Activated naive CD4-positive, alpha-beta T cell treated with anti-CD3 and anti-CD28 coated beads, Interleukin-2, amount 50 U/mL, for 72 hours (primary cell): ENCODE results near the gene N4BP2. TPM values are rescaled to one million over a fixed set of nuclear protein-coding genes. Genes with fewer than 3 reads are reported as not detected.
"Not testable (repeated sequence)": the region's sequence is repeated elsewhere in the genome, so short reads cannot be mapped to it uniquely, and the experiment has no call there.

Experiments
- ATAC-seq, 2 donors: fragments of 150-1000 bp; cut with Tn5 transposase; 2 replicates each; pipeline ENCODE4 v1.10.0; 2021; ENCODE audit warnings: mild to moderate bottlenecking in 2 of 2, moderate library complexity in 2 of 2
- DNase-seq, 2 donors: peaks; one replicate each; pipeline ENCODE4 v3.0.0; 2021 to 2022; ENCODE audit warnings: low spot score in 2 of 2
- H3K27ac Mint-ChIP-seq, 2 donors: one replicate each; pipeline ENCODE4 v1.8.0; 2022; ENCODE audit warnings: mild to moderate bottlenecking in 2 of 2, mixed read lengths in 2 of 2
- H3K36me3 Mint-ChIP-seq, 2 donors: one replicate each; pipeline ENCODE4 v1.8.0; 2022; ENCODE audit warnings: mixed read lengths in 2 of 2
- H3K9me3 Mint-ChIP-seq, 2 donors: one replicate each; pipeline ENCODE4 v1.8.0; 2022; ENCODE audit warnings: mixed read lengths in 2 of 2
- total RNA-seq, 2 donors: library from RNA; stranded (reverse); gene quantifications; one replicate each; pipeline ENCODE4 v1.2.3, GENCODE V29; 2022

Gene N4BP2
- total RNA-seq = 10 to 100 TPM; 16.1 to 18.6 TPM

DNA sequence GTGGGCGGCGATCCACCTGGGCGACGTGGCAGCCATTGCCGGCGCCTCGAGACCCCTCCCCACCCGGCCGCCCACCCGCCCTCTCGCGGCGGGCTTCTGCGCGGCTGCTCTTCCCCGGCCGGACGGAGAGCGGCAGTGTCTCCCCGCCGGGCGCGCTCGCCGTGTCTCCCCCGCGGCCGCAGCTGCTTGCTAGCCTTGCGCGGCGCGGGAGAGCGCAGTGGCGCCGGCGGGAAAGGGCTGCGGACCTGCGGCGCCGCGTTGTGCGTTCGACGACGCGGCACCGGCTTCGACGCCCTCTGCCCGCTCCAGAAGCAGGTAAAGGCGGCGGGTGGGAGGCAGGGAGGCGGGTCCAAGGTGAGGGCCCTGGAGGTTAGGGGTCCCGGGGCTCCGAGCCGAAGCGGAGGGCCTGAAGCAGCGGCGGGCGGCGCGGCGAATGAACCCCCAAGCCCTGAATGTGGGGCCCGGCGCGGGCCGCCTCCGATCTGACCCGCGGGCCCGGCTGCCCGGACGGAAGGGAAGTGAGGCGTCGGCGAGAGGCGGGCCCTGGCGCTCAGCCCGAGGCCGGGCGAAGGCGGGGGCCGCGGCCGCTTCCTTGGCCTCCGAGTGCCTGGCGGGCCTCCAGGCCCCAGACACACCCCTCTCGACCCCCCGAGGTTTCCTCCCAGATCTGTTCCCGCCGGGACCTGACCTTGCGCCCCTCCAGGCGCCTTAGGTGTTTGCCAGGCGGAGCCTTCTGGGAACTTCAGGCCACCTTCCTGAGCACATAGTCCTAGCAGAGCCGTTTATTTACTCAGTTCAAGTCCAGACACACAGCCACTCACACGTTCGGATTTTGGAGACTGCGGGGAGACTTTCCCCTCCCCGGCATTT is at the start of gene N4BP2:
TSS of gene N4BP2 (plus strand) at position 135 of the 870 bp plus-strand sequence. CDS start 40,491 bp downstream, outside the sequence.
- DNase-seq = peak; percentile 76 to 79
- Mint-ChIP-seq H3K36me3 (peaks cover 6 to 14% of the 10 kb centered on the region in 2 donors), H3K9me3 (no peaks in the 10 kb centered on the region), H3K27ac (peak within 1 kb of the TSS; percentile 95 to 99)
- peak; percentile 55 to 62 for ATAC-seq

DNA sequence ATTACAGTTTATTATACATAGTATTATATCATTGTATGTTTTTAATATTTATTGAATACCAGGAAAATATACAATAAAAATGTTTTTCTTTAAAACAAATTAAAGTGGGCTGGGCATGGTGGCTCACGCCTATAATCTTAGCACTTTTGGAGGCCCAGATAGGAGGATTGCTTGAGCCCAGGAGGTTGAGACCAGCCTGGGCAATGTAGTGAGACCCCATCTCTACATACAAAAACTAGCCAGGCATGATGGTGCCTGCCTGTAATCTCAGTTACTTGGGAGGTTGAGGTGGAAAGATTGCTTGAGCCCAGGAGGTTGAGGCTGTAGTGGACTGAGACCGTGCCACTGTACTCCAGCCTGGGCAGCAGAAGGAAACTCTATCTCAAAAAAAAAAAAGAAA is 40.6 kb upstream of the N4BP2 start:
- DNase-seq = no peak
- Mint-ChIP-seq H3K9me3 (peaks cover 0 to 4% of the 10 kb centered on the region in 2 donors), H3K36me3 (no peaks in the 10 kb centered on the region), H3K27ac (no peak overlapping the region)
- no peak for ATAC-seq

DNA sequence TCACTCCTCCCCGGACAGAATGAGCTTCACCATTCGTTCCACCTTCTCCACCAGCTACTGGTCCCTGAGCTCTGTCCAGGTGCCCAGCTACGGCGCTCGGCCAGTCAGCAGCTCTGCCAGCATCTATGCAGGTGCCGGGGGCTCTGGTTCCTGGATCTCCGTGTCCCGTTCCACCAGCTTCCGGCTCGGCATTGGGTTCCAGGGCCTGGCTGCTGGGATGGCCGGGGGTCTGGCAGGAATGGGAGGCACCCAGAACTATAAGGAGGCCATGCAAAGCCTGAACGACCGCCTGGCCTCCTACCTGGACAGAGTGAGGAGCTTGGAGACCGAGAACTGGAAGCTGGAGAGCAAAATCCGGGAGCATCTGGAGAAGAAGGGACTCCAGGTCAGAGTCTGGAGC is 36.4 kb upstream of the N4BP2 start:
- H3K36me3 Mint-ChIP-seq = no peaks in the 10 kb centered on the region
- peaks cover 0 to 4% of the 10 kb centered on the region in 2 donors for H3K9me3 Mint-ChIP-seq
- H3K27ac Mint-ChIP-seq = no peak overlapping the region
- DNase-seq (no peak), ATAC-seq (no peak)

DNA sequence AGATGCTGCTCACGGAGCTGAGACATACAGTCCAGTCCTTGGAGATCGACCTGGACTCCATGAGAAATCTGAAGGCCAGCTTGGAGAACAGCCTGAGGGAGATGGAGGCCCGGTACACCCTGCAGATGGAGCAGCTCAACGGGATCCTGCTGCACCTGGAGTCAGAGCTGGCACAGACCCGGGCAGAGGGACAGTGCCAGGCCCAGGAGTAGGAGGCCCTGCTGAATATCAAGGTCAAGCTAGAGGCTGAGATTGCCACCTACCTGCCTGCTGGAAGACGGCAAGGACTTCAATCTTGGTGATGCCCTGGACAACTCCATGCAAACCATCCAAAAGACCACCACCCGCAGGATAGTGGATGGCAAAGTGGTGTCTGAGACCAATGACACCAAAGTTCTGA is 35.5 kb upstream of the N4BP2 start:
- H3K27ac Mint-ChIP-seq, DNase-seq, H3K36me3 Mint-ChIP-seq, ATAC-seq, H3K9me3 Mint-ChIP-seq: not testable (repeated sequence)

DNA sequence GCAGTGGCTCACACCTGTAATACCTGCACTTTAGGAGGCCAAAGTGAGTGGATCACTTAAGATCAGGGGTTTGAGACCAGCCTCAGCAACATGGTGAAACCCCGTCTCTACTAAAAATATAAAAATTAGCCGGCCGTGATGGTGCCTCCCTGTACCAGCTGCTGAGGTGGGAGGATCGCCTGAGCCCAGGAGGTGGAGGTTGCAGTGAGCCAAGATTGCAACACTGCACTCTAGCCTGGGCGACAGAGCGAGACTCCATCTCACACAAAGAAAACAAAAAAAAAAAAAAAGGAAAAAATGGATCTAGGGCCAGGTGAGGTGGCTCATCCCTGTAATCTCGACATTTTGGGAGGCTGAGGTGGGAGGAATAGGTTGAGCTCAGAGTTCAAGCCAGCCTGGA is 32.6 kb upstream of the N4BP2 start:
- not testable (repeated sequence) for H3K9me3 Mint-ChIP-seq, H3K27ac Mint-ChIP-seq, DNase-seq, ATAC-seq, H3K36me3 Mint-ChIP-seq

DNA sequence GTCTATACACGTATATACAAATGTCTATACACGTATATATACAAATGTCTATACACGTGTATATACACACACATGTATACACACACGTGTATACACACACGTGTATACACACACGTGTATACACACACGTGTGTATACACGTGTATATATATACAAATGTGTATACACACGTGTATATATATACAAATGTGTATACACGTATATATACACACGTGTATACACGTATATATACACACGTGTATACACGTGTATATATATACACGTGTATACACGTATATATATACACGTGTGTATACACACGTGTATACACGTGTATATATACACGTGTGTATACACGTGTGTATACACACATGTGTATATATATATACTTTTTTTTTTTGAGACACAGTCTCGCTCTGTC is 23.9 kb upstream of the N4BP2 start:
- DNase-seq (no peak), ATAC-seq (no peak)
- Mint-ChIP-seq H3K9me3 (no peaks in the 10 kb centered on the region), H3K27ac (no peak overlapping the region), H3K36me3 (no peaks in the 10 kb centered on the region)

DNA sequence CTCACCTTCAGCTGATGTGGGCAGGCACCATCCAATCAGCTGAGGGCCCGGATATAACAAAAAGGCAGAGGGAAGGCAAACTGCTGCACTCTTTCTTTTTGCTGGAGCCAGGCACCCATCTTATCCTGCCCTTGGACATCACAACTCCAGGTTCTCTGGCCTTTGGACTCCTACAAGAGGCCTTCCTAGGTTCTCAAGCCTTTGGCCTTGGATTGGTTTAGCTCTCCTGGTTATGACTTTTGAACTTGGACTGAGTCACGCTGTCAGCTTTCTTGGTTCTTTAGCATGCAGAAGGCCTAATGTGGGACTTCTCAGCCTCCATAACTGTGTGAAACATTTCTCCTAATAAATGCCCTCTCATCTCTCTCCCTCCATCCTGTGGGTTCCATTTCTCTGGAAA is 23.0 kb upstream of the N4BP2 start:
- ATAC-seq (no peak), DNase-seq (no peak)
- H3K27ac Mint-ChIP-seq = peak overlapping the region in 1 of 2 donors; percentile 7

DNA sequence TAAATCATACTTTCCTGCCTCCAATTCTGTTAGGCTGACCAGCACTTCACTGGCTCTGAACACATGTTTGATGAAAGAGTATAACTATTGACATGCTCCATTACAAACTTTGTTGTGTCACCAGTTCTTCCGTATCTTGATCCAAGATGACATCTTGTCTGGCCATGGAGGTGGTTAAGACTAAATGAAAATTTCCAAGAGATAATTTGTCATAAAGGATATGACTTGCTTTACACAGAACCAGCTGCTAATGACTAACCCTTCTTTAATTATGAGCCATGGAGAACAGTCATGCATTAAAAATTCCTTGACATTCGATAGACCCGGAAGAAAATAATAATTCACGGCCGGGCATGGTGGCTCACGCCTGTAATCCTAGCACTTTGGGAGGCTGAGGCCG is 17.7 kb upstream of the N4BP2 start:
- no peak overlapping the region for H3K27ac Mint-ChIP-seq
- DNase-seq = no peak

More for the DNA sequence above, 23.0 kb upstream of the N4BP2 start:
- H3K9me3 Mint-ChIP-seq = no peaks in the 10 kb centered on the region
- H3K36me3 Mint-ChIP-seq = no peaks in the 10 kb centered on the region

DNA sequence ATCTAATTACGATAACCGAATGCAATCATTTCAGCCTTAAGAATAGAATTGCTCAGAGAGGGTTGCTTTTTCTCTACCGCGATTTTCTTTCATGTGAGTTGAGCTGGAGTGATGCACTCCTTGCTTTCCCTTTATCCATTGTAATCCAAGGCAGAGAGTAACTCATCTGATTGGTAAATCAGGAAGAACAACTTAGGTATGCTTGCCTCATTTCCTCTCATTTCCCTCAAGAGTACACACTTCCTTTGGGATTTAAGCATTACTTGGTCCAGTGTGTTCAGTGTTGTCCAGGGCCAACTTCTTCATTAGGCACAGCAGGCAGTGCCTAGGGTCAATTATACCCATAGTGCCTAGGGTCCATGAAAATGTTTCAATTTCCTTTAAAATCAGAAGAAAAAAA is 15.7 kb upstream of the N4BP2 start:
- ATAC-seq = no peak
- Mint-ChIP-seq H3K27ac (no peak overlapping the region), H3K36me3 (no peaks in the 10 kb centered on the region), H3K9me3 (peaks cover 0 to 3% of the 10 kb centered on the region in 2 donors)
- DNase-seq = no peak

More for the DNA sequence above, 17.7 kb upstream of the N4BP2 start:
- H3K9me3 Mint-ChIP-seq = peaks cover 0 to 3% of the 10 kb centered on the region in 2 donors
- H3K36me3 Mint-ChIP-seq = no peaks in the 10 kb centered on the region
- no peak for ATAC-seq

DNA sequence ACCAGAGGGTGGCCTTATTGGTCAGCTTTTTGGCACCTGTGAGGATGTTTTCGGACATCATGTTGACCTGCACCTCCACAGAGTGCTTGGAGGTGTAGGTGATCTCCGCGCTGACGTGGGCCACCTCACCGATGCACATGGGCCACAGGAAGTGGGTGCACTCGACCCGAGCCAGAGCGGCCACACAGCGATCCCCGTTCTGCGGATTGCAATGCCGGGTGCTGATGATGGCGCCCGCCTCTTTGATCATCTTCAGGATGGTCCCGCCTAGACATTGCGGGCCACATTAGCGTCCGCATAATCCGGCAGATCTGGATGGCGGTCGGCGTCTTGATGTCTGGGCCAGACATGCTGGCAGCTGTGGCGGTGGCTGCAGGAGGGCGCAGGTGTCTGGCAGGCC is 12.9 kb upstream of the N4BP2 start:
- no peaks in the 10 kb centered on the region for H3K36me3 Mint-ChIP-seq
- ATAC-seq (no peak), DNase-seq (no peak)
- no peak overlapping the region for H3K27ac Mint-ChIP-seq
- peaks cover 0 to 3% of the 10 kb centered on the region in 2 donors for H3K9me3 Mint-ChIP-seq

DNA sequence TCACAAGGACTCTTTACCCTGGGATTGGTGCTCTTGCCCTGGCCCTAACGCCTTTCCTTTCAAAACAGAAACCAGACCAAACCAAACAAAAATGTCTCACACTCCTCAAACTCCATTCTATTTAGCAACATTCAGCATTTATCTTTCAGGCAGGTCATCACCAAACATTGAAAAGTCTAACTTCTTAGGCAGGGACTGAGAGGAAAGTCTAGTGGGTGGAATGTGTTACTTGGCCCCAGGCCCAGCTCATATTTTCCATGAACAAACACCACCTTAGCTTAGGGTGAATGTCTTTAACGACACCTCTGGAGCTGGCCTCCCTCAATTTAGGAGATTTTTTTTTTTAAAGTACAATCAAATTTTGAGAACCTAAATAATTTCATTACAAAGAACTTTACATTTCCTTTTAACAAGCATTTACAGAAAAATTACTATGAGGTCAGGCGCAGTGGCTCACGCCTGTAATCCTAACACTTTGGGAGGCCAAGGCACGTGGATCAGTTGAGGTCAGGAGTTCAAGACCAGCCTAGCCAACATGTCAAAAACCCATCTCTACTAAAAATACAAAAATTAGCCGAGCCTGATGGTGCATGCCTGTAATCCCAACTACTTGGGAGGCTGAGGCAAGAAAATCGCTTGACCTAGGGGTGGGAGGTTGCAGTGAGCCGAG is 10.2 kb upstream of the N4BP2 start:
- H3K36me3 Mint-ChIP-seq = no peaks in the 10 kb centered on the region
- peak overlapping the region in 1 of 2 donors; percentile 69 for H3K27ac Mint-ChIP-seq
- H3K9me3 Mint-ChIP-seq = no peaks in the 10 kb centered on the region
- ATAC-seq = peak; percentile 92 to 95
- peak in 1 of 2 donors; percentile 24 for DNase-seq

DNA sequence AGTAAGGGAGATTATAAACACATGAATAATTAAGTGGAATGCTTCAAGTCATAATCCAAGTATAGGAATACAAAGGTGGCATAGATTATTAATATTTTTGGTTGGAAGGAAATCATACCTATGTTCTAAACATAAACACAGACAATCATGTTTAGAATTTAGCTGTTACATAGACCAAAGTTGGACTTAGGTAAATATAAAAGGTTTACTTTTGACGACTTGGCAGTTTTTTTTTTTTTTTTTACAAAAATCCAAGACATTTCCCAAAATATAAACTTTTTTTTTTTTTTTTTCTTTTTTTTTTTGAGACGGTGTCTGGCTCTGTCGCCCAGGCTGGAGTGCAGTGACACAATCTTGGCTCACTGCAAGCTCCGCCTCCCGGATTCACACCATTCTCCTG is 3.5 kb upstream of the N4BP2 start:
- H3K27ac Mint-ChIP-seq = no peak overlapping the region

DNA sequence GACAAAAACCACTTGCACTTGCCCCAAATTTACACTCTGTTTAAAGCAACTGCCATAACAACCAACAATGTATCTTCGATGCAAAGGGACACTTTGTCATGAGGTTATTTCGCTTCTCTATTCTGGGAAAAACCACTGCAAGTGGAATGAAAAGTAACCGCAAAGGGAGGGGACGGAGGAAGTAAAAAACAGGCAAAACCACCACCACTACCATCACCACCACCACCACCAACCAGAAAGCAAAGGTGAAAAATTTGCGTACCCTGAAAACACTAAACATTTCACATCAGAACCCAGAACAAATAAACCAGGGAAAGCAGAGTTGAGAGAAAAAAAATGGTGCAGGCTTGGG is 1.2 kb upstream of the N4BP2 start:
- ATAC-seq (peak; percentile 14 to 39), DNase-seq (peak in 1 of 2 donors; percentile 53)
- H3K36me3 Mint-ChIP-seq = peaks cover 6 to 14% of the 10 kb centered on the region in 2 donors
- no peaks in the 10 kb centered on the region for H3K9me3 Mint-ChIP-seq
- peak overlapping the region; percentile 95 to 97 for H3K27ac Mint-ChIP-seq

More for the DNA sequence above, 3.5 kb upstream of the N4BP2 start:
- H3K36me3 Mint-ChIP-seq = peaks cover 6 to 13% of the 10 kb centered on the region in 2 donors
- ATAC-seq (no peak), DNase-seq (no peak)
- H3K9me3 Mint-ChIP-seq = no peaks in the 10 kb centered on the region

DNA sequence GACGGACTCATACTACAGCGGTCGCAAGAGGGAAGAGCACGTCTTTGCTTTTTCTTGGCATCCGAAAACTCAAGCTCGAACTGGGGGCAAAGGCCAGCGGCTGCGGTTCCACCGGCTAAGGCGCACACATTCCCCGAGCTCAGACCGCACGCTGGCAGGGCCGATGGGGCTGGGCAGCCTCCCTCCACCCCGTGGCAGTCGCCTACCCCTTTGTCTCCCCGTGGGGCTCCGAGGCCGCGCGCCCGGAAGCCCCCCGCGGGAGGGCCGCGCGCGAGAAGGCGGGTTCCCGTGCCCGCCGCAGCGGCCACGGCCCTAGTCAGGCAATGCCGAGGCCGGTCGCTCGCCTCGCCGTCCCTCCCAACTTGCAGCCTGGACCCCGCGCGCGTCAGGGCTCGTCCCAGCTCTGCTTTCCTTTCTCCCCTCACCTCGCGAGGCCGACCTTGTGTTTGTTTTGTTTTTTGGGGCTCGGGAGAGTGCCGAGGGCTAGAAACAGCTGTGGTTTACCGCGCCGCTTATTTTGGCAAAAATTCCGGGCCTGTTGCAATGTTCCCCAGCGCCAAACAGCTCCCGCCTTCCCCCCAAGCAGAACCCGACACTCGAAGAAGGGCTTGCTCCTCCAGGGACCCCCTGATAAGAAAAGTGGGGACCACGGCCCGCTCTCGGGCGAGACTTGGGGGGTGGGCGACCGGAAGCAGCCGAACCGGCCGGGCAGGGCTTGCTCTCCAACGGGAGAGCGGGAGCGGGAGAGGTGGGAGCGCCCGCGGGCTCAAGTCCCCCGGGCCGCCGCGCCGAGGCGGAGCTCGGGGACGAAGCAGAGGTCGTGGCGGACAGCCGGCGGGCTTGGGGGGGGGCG is 561 bp upstream of the N4BP2 start:
- H3K9me3 Mint-ChIP-seq = no peaks in the 10 kb centered on the region
- DNase-seq = peak; percentile 51 to 66
- peaks cover 6 to 14% of the 10 kb centered on the region in 2 donors for H3K36me3 Mint-ChIP-seq
- peak overlapping the region; percentile 95 to 97 for H3K27ac Mint-ChIP-seq
- peak; percentile 14 to 39 for ATAC-seq

DNA sequence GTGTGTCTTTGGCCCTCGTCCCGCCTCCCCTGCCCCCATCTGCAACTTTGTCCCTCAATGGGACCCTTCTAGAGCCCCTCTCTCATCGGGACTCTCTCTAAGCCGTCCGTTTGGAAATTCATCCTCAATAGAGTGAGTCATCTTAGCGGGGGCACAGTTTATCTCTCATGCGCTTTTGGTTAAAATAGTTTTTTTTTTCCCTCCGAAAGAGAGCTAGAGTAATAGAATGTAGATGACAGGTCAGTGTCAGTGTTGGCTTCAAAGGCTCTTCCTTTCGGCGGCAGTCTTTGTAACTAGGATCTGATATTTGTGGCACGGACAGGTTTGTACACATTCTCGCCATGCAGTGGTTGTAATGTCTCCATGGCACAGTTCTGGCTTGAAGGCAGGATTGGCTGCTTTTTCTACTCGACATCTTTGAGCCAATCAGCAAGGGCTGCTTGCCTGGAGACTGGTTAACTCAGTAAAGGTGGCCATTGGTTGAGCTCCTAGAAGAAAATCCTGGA is 989 bp downstream of the N4BP2 start:
- ATAC-seq = peak; percentile 76 to 82
- DNase-seq = peak; percentile 71 to 79
- Mint-ChIP-seq H3K9me3 (no peaks in the 10 kb centered on the region), H3K36me3 (peaks cover 13 to 19% of the 10 kb centered on the region in 2 donors), H3K27ac (peak overlapping the region; percentile 95 to 99)

DNA sequence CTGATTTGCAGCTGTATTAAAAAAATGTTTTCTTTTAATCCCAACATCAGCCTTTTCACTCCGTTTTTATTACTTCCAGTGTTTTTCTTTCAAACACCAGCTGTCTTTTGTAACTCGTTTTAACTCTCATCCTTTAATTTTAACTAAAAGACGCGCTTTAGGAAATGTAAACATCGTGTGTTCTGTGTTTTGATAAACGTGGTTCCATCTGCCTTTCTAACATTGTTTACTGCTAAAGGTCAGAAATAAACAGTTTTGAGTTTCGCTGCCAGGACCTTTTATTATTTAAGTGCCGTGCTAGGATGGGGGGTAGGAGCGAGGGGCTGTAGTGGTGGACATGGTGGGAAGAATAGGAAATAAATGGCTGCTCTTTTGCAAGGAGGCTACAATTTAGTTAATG is 1.5 kb downstream of the N4BP2 start:
- ATAC-seq = no peak
- Mint-ChIP-seq H3K9me3 (no peaks in the 10 kb centered on the region), H3K27ac (peak overlapping the region; percentile 95 to 99), H3K36me3 (peaks cover 13 to 19% of the 10 kb centered on the region in 2 donors)
- no peak for DNase-seq
